Transverse colon (tissue), 4 donors: Measurements from ENCODE around the gene DNAJC22.

ENCODE experiments used
- EP300 ChIP-seq: sonication (generic); formaldehyde crosslinking; IDR thresholded peaks from one replicate; pipeline ENCODE4 v1.6.1; 2017; ENCODE audit warnings: antibody characterized with exemption, low read depth
- POLR2A ChIP-seq: fragments of 450-650 bp; IDR thresholded peaks from one replicate; pipeline ENCODE4 v1.6.1; 2016; ENCODE audit warnings: antibody characterized with exemption, mild to moderate bottlenecking, moderate library complexity
- POLR2AphosphoS5 ChIP-seq, 3 donors: sonication (generic); formaldehyde crosslinking; IDR thresholded peaks; one replicate each; pipeline ENCODE4 v1.6.1; 2016; ENCODE audit warnings: antibody characterized with exemption in 3 of 3
- TF ChIP-seq, protein P1 (sequence below), 5 experiments: fragments of 200-600 bp in 3 of 5; fragments of 450-650 bp in 2 of 5; sonication (generic) in 3 of 5; IDR thresholded peaks; 1 replicate in 2 of 5; 2 replicates in 3 of 5; pipeline ENCODE4 v1.5.1; 2016 to 2017; ENCODE audit warnings: antibody characterized with exemption in 5 of 5, inconsistent platforms in 3 of 5, mild to moderate bottlenecking in 2 of 5, moderate library complexity in 1 of 5

GRCh38 chr12:49331380-49332222 lies 15.1 kb upstream of the DNAJC22 start:
- TF ChIP-seq POLR2AphosphoS5 (IDR thresholded peaks at IDR 0.05) (no peak), EP300 (no peak), POLR2A (no peak)
- TF ChIP-seq, protein P1, sequence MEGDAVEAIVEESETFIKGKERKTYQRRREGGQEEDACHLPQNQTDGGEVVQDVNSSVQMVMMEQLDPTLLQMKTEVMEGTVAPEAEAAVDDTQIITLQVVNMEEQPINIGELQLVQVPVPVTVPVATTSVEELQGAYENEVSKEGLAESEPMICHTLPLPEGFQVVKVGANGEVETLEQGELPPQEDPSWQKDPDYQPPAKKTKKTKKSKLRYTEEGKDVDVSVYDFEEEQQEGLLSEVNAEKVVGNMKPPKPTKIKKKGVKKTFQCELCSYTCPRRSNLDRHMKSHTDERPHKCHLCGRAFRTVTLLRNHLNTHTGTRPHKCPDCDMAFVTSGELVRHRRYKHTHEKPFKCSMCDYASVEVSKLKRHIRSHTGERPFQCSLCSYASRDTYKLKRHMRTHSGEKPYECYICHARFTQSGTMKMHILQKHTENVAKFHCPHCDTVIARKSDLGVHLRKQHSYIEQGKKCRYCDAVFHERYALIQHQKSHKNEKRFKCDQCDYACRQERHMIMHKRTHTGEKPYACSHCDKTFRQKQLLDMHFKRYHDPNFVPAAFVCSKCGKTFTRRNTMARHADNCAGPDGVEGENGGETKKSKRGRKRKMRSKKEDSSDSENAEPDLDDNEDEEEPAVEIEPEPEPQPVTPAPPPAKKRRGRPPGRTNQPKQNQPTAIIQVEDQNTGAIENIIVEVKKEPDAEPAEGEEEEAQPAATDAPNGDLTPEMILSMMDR (IDR thresholded peaks at IDR 0.05), result peak; percentile 68 to 84 (median 79)
